CD4-positive, alpha-beta T cell treated with Interferon alpha-2 for 1 hour (primary cell): Measurements from ENCODE around the gene CALHM4.
"Not testable (repeated sequence)": the region's sequence is repeated elsewhere in the genome, so short reads cannot be mapped to it uniquely, and the experiment has no call there.

ENCODE experiments used
- DNase-seq, 2 donors: peaks; one replicate each; pipeline ENCODE4 v3.0.0-alpha.2; 2020 to 2022

Gene CALHM4

GRCh38 chr6:116579143-116579542 lies 25.6 kb downstream of the CALHM4 start:
- DNase-seq: no peak

DNA sequence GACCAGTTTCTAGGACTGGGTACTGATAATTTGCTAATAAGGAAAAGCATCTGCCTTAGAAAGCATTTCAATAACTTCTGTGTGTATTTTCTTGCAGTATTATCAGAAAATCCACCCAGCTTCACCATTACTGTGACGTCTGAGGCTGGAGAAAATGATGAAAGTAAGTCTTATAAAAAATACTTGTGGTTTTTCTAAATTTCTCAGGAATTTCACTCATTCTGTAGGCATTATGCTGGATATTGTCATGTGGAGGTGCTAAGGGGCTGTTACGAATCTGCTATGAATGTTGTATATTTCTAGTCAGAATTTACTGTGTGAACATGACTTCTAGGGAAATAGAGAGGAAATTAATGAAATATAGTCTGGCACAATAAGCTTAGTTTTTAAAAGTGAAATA lies 26.6 kb downstream of the CALHM4 start:
- no peak for DNase-seq

DNA sequence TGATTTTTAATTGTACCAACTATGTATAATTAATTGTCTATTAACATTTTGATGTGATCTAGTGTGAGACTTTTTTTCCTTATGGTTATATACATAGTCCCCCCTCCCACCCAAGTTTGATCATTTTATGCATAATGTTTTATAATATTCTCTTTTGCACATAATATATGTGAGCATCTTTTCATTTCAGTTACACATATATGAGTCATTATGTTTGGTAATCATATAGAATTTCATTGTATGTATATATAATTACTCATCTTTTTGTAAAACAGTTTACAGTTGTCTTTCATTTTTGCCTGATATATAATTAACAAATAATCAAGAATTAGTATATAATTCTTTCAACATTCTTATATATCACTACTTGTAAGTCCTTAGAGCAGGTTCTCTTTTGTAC lies 32.7 kb downstream of the CALHM4 start:
- DNase-seq: no peak

- DNase-seq: no peak
Observed at GRCh38 chr6:116586738-116587137, 33.2 kb downstream of the CALHM4 start.

DNA sequence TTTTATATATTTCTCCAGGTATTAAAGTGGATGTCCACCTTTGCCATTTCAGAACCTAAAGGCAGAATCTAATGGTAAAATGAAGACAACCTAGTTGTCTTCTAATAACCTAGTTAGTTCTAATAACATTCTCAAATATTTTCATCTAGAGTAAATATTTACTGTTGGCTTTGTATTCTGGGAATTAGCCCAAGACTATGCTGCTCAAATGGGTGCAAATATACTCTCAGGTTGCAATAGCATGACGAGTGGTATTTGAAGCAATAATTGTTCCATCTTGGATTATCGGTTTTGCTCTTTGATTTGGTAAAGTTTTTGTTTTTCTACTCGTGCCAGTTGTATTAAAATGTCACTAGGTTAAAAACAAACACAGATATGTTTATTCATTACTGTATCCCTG lies 41.7 kb downstream of the CALHM4 start:
- no peak for DNase-seq

DNA sequence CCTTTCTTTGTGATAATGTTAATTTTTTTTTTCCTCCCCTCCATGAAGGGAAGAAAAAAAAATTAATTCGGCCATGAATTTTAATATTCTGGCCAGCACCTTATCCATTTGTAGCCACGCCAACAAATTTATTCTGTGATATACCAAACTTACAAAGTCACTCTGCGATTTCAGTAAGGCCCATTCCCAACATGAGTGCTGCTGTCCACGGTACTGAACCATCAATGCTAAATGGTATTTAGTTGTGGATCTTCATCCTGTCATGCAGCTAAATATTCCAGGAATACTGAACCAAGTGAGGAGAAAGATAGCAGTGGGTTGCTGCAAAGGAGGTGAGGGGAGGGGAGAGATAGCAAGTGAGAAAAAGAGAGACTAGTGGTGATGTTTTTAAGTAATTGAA lies 43.3 kb downstream of the CALHM4 start:
- DNase-seq: no peak

DNA sequence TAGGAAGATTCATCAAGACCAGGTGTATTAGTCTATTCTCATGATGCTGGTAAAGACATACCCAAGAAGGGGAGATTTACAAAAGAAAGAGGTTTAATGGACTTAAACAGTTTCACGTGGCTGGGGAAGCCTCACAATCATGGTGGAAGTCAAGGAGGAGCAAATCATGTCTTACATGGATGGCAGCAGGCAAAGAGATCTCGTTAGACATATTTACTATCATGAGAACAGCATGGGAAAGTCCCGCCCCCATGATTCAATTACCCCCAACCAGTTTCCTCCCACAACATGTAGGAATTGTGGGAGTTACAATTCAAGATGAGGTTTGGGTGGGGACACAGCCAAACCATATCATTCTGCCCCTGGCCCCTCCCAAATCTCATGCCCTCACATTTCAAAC lies 50.4 kb downstream of the CALHM4 start:
- DNase-seq: not testable (repeated sequence)

- not testable (repeated sequence) for DNase-seq
Observed at GRCh38 chr6:116604868-116605267, 51.3 kb downstream of the CALHM4 start.

GRCh38 chr6:116605935-116606334 lies 52.4 kb downstream of the CALHM4 start:
- no peak for DNase-seq
